HepG2 (cell line): ENCODE data around the gene CC2D1B.

Experiments used
- GABPB1 ChIP-seq: IDR thresholded peaks from 2 replicates; pipeline ENCODE4 v1.6.1; 2016; ENCODE audit warnings: mild to moderate bottlenecking, missing genetic modification reagents, moderate library complexity, missing compliant biosample characterization
- MATR3 ChIP-seq: sonication (generic); formaldehyde crosslinking; IDR thresholded peaks from 2 replicates; pipeline ENCODE4 v1.4.0; 2020; ENCODE audit warnings: missing genetic modification reagents
- POLR2A ChIP-seq, 2 experiments: IDR thresholded peaks; 2 replicates each; pipeline ENCODE4 v1.6.1; 2011; ENCODE audit warnings: low read depth in 2 of 2, low read length in 2 of 2, mild to moderate bottlenecking in 1 of 2, moderate library complexity in 1 of 2; ENCODE audit not compliant: insufficient read depth in 1 of 2
- SP1 ChIP-seq, 2 experiments: fragments of 450-650 bp in 1 of 2; sonication (generic) in 1 of 2; formaldehyde crosslinking in 1 of 2; IDR thresholded peaks; 2 replicates each; pipeline versions ENCODE4 v1.4.0 to v1.6.1; 2016 to 2020; ENCODE audit warnings: missing genetic modification reagents in 1 of 2
- YY1 ChIP-seq: IDR thresholded peaks from 2 replicates; pipeline ENCODE4 v1.6.1; 2011; ENCODE audit warnings: low read length, low read depth, moderate library complexity, mild to moderate bottlenecking; ENCODE audit not compliant: insufficient read depth, insufficient replicate concordance
- ZSCAN29 ChIP-seq: sonication (generic); formaldehyde crosslinking; conservative IDR thresholded peaks from 2 replicates; pipeline ENCODE4 v1.4.0; 2020; ENCODE audit warnings: mild to moderate bottlenecking, missing genetic modification reagents
- TF ChIP-seq, protein P1 (sequence below): sonication (generic); formaldehyde crosslinking; IDR thresholded peaks from 2 replicates; pipeline ENCODE4 v1.5.1; 2020; ENCODE audit warnings: missing genetic modification reagents, mild to moderate bottlenecking, borderline replicate concordance
- TF ChIP-seq, protein P2 (sequence below): fragments of 450-650 bp; IDR thresholded peaks from 2 replicates; pipeline ENCODE4 v1.6.1; 2017
- TF ChIP-seq, protein P3 (sequence below): sonication (generic); formaldehyde crosslinking; IDR thresholded peaks from 2 replicates; pipeline ENCODE4 v1.4.0; 2020; ENCODE audit warnings: missing genetic modification reagents
- TF ChIP-seq, protein P4 (sequence below): IDR thresholded peaks from 2 replicates; pipeline ENCODE4 v1.6.1; 2012; ENCODE audit warnings: low read length, improper control_type of control experiment

DNA sequence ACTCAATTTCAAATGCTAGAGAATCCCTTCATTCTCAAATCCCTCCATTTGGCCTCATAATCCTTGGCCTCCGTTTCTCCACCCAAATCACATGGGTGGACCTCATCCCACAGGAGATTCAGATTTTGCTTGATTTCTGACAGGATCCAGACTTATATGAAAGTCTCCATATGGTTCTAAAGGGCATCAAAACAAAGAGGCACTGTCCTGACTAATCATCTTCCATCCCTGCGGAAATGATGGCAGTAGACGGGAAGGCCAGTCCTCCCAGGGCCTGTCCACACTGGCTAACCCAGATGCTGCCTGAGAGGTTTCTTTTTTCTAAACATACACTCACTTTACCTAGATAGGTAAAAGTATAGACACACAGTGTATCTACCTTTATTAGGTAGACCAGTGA lies 19.4 kb upstream of the CC2D1B start:
- TF ChIP-seq SP1 (IDR thresholded peaks at IDR 0.05) (no peak), SP1 (CRISPR knock-in tag; IDR thresholded peaks at IDR 0.05) (no peak), POLR2A (IDR thresholded peaks at IDR 0.05; ENCODE audit: insufficient read depth in 1 of 2, low read depth in 2 of 2, low read length in 2 of 2) (no peak), ZSCAN29 (CRISPR knock-in tag) (no peak), YY1 (no peak), GABPB1 (no peak), MATR3 (CRISPR knock-in tag) (no peak)
- TF ChIP-seq, protein P1, sequence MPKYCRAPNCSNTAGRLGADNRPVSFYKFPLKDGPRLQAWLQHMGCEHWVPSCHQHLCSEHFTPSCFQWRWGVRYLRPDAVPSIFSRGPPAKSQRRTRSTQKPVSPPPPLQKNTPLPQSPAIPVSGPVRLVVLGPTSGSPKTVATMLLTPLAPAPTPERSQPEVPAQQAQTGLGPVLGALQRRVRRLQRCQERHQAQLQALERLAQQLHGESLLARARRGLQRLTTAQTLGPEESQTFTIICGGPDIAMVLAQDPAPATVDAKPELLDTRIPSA (CRISPR knock-in tag): no peak
- TF ChIP-seq, protein P2, sequence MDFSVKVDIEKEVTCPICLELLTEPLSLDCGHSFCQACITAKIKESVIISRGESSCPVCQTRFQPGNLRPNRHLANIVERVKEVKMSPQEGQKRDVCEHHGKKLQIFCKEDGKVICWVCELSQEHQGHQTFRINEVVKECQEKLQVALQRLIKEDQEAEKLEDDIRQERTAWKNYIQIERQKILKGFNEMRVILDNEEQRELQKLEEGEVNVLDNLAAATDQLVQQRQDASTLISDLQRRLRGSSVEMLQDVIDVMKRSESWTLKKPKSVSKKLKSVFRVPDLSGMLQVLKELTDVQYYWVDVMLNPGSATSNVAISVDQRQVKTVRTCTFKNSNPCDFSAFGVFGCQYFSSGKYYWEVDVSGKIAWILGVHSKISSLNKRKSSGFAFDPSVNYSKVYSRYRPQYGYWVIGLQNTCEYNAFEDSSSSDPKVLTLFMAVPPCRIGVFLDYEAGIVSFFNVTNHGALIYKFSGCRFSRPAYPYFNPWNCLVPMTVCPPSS: no peak
- TF ChIP-seq, protein P3, sequence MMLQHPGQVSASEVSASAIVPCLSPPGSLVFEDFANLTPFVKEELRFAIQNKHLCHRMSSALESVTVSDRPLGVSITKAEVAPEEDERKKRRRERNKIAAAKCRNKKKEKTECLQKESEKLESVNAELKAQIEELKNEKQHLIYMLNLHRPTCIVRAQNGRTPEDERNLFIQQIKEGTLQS (CRISPR knock-in tag): no peak
- TF ChIP-seq, protein P4, sequence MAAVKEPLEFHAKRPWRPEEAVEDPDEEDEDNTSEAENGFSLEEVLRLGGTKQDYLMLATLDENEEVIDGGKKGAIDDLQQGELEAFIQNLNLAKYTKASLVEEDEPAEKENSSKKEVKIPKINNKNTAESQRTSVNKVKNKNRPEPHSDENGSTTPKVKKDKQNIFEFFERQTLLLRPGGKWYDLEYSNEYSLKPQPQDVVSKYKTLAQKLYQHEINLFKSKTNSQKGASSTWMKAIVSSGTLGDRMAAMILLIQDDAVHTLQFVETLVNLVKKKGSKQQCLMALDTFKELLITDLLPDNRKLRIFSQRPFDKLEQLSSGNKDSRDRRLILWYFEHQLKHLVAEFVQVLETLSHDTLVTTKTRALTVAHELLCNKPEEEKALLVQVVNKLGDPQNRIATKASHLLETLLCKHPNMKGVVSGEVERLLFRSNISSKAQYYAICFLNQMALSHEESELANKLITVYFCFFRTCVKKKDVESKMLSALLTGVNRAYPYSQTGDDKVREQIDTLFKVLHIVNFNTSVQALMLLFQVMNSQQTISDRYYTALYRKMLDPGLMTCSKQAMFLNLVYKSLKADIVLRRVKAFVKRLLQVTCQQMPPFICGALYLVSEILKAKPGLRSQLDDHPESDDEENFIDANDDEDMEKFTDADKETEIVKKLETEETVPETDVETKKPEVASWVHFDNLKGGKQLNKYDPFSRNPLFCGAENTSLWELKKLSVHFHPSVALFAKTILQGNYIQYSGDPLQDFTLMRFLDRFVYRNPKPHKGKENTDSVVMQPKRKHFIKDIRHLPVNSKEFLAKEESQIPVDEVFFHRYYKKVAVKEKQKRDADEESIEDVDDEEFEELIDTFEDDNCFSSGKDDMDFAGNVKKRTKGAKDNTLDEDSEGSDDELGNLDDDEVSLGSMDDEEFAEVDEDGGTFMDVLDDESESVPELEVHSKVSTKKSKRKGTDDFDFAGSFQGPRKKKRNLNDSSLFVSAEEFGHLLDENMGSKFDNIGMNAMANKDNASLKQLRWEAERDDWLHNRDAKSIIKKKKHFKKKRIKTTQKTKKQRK: no peak
